ENCODE measurements around the gene PRKCZ.

- TF ChIP-seq CTCF (IDR thresholded peaks at IDR 0.05) = no peak
- no peak for TF ChIP-seq ZFX (IDR thresholded peaks at IDR 0.05; ENCODE audit: borderline replicate concordance)
Measured at GRCh38 chr1:2224631-2225428, 174.6 kb downstream of the PRKCZ start.
